Measurements from ENCODE around the gene MAGEA8.
"Not testable (repeated sequence)": the region's sequence is repeated elsewhere in the genome, so short reads cannot be mapped to it uniquely, and the experiment has no call there.

Gene MAGEA8

DNA sequence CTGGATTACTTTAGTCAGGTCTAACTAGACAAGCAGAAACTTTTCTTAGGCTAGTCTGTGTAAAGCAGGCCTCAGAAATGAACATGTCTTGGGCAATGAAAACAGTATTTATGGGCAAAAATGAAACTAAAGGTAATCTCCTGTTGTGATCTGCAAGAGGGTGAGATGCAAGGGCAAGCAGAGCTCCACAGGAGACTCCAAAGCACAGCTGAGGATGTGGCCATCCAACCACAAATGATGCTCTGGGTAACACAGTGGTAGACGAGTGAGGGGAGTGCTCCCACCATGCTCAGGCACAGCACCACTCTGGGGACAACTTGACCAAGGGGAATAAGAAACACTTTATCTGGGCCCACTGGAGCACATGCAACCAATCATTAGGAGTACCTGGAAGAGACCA is 47.7 kb downstream of the MAGEA8 start:
- not testable (repeated sequence) for DNase-seq (ENCODE audit: insufficient read length, low spot score); FAIRE-seq

DNA sequence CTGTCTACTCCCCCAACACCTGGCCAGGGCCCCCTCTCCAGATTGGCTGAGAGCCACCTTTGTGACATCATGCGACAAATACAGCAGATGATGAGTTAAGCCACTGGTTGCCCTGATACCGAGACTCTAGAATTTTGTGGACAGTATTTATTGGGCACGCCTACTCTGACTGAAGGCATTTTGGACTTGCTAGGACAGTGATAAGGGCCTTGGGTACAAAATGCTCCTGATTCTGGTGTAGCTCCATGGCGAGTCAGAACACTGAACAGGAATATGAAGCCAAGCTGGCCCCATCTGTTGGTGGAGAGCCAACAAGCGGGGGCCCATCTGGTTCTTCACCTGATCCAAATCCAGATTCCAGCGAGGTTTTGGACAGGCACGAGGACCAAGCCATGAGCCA is 48.4 kb downstream of the MAGEA8 start, which contains the start of gene HSFX4:
HSFX4 (plus strand) TSS at position 174 of the 400 bp plus-strand sequence; CDS start at position 246, 72 bp downstream.
- FAIRE-seq; DNase-seq (ENCODE audit: insufficient read length, low spot score): not testable (repeated sequence)

DNA sequence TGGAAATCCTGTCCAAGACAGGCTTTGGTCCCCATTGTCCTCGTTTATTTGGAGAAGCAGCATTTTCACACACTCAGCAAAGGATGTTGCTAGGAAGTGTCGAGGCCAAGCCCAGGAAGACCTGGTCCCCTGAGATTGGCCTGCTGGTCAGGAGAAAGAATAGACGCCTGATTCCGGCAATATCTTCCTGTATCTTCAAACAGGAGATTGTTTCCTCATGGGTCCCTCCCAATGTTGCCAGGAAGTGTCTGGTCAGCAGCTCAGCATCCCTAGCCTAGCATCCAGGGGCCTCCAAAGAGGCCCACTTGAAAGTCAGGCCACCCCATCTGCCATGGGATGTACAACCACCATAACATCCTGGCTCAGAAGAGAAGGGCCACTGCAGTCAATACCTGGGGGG is 50.4 kb downstream of the MAGEA8 start:
- FAIRE-seq; DNase-seq (ENCODE audit: insufficient read length, low spot score): not testable (repeated sequence)

DNA sequence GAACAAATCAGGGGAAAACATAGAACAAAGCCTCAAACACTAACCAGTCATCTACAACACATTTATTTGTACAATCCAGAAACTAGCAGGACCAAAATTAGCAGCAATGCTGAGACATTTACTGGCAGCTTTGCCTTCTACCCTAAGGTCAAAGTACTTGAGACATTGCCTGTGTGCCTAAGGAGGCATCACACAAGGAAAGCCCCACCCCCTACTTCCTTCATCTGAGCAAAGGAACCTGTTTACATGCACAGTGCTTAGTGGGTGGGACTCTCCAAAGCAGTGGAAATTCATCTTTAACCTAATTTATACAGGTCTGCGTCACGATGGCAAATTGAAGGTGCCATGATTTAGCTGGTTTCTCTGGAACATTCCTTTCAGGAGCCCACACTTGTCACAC is 51.2 kb downstream of the MAGEA8 start:
- DNase-seq (ENCODE audit: insufficient read length, low spot score); FAIRE-seq: not testable (repeated sequence)

DNA sequence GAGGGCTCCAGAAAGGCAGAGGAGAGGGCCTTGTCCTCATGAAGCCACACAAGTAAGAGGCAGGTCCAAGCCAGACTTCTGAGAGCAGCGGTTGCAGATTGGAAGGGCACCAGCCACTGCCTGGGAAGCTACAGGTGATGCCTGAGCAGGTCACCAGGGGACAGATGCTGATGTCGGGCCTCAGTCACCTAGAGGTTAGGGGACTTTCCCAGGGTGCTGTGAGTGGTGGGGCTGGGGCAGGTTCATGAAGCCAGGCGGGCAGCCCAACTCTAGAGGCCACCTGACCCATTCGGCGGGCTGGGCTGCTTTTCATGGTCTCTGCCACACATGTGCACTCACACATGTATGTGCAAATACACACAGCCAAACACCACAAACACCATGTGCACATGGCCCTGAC is 52.0 kb downstream of the MAGEA8 start:
- FAIRE-seq; DNase-seq (ENCODE audit: insufficient read length, low spot score): not testable (repeated sequence)

DNA sequence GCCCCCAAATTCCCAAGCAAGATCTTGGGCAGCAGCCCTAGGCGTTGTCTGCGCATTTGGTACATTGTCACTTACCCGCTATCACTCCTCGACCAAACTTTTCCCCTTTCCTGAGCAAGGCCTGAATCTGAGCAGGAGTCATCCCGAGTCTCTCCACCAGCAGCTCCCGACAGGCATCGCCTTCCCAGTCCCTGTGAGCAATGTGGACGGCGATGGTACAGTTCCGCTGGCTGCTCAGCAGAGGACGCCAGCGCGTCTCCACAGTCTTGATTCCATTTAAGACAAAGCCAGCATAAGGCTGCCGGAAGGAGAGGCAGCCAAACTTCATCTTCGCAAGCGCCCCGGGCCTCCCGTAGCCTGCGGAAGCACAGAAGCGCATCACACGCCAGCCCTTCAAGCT is 52.6 kb downstream of the MAGEA8 start:
- DNase-seq (ENCODE audit: insufficient read length, low spot score); FAIRE-seq: not testable (repeated sequence)

Data from H54 (cell line).